Measurements from ENCODE around the gene TSPAN6.

The TSPAN6 gene

GRCh38 chrX:100584611-100585010 is 52.0 kb downstream of the TSPAN6 start, which contains the start of gene TNMD:
TNMD (plus strand) TSS chrX:100584936; CDS start chrX:100585019, 83 bp downstream.
- DNase-seq (ENCODE audit: low read depth, low spot score), result no peak

Measured in iPS DF 19.7 (cell line).